Ishikawa (cell line): ENCODE data around the gene PIK3C2G.

ENCODE experiments used
- EP300 ChIP-seq: IDR thresholded peaks from 2 replicates; pipeline ENCODE4 v1.6.1; 2012; ENCODE audit warnings: borderline replicate concordance
- NFIC ChIP-seq: IDR thresholded peaks from 2 replicates; pipeline ENCODE4 v1.6.1; 2012
- RAD21 ChIP-seq: IDR thresholded peaks from 2 replicates; pipeline ENCODE4 v1.6.1; 2012; ENCODE audit warnings: low read depth
- REST ChIP-seq: IDR thresholded peaks from 2 replicates; pipeline ENCODE4 v1.6.1; 2012; ENCODE audit warnings: low read depth, mild to moderate bottlenecking
- YY1 ChIP-seq: IDR thresholded peaks from 2 replicates; pipeline ENCODE4 v1.6.1; 2012; ENCODE audit warnings: low read depth

GRCh38 chr12:18457362-18457761, 196.0 kb downstream of the PIK3C2G start:
- TF ChIP-seq YY1 (no peak), REST (no peak), NFIC (no peak), RAD21 (no peak), EP300 (no peak)
